ENCODE data around the gene ATP6V0C.
"Not testable (repeated sequence)": the region's sequence is repeated elsewhere in the genome, so short reads cannot be mapped to it uniquely, and the experiment has no call there.

Gene ATP6V0C

DNA sequence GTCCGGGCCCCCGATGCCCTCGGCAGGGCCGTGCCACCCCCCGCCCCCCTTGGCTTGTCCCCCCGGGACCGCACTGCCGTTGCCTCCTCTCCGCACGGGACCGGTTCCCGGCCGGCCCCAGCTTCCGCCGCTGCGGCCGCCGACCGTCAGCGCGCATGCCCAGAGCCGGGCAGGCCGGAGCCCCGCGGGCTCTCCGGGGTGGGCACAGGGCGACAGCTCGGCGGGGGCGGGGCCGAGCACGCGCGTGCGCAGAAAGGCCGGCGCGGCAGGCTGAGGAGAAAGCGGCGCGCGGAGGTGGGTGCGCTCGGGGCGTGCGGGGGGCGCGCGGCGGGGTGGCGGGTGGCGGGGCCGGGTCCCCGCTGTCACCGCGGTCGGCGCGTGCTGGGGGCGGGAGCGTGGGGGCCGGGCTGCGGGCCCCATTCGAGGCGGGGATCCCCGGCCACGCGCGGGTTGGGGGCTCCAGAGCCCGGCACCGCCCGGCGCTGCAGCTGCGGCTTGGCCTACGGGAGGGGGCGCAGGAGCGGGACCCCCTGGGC lies 38.8 kb upstream of the ATP6V0C start, which contains the start of gene TBC1D24:
TSS of gene TBC1D24 (plus strand) at position 251 of the 536 bp plus-strand sequence. CDS start 21,022 bp downstream, outside the sequence.
- peak; percentile 72 to 80 for DNase-seq (ENCODE audit: low read depth in 2 of 2)

DNA sequence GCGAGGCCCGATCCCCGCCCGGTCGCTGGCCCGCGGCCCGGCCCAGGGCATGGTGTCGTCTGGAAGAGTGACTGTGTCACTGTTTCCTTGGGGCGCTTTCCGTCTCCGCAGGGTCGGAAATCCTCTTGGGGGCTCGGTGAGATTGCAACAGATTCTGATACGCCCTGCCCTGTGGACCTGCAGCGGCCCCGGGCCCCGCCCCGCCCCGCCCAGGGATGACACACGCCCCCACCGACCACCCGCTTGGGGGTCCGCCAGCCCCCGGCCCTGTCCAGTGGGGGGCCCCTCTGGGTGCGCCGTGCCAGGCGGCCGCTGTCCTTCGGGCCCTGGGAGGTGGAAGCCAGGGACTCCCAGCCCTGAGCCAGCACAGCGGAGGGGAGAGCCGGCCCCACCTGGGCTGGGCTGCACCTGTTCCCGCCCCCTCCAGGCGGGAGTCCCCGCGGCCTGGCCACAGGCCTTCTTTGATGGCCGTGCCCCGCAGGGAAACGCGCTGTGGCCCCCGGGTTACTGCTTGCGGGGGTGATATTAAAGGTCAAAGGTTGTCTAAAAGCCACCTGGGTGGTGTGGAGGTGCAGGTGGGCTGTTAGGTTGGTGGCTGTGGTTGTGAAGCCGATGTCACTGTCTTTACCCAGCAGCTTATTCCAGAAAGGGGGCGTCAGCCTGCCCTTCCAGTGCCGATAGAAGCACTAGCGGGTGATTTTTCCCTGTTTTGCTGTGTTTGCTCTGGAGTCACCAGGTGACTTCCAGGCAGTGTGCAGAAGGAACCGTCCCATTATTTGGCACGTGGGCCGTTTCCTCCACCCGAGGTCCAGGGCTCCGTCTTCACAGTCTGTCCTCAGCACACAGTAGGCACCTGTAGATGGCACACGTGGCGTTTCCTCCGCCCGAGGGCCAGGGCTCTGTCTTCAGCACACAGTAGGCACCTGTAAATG lies 38.1 kb upstream of the ATP6V0C start:
- no peak for DNase-seq (ENCODE audit: low read depth in 2 of 2)

DNA sequence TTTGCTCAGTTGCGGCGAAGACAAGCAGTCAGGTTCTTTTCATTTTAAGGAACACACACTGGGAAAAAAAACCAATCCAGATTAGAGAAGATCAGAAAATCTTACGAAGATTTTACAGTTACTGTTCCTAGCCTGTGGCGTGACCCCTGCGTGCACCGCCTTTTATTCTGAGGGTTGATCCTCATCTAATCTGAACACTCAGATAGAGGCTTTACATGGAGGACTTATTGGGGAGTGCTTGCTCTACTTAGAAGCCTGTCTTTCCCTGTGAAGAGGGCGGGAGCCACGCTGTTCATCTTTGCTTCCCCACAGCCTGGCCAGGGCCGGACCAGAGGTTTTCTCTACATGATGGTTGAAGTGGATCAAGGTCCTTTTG lies 37.4 kb upstream of the ATP6V0C start:
- DNase-seq (ENCODE audit: low read depth in 2 of 2), result no peak

DNA sequence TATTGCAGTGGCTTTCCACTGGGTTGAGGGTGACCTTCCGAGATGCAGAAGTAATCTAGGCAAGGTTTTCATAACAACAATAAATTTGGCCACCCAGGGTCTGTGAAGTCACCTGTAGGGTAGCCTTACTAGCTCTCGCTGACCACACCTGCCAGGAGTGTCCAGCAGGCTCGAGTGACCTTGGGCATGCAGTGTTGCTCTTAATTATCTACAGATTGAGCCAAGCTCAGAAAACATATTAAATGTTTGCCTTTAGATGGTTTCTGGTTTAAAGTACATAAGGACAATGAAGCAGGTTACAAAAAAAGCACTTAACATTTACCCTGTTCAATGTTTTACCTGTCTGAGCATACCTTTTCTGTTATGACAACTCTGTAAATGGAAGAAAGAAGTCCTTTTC lies 37.0 kb upstream of the ATP6V0C start:
- DNase-seq (ENCODE audit: low read depth in 2 of 2), result no peak

DNA sequence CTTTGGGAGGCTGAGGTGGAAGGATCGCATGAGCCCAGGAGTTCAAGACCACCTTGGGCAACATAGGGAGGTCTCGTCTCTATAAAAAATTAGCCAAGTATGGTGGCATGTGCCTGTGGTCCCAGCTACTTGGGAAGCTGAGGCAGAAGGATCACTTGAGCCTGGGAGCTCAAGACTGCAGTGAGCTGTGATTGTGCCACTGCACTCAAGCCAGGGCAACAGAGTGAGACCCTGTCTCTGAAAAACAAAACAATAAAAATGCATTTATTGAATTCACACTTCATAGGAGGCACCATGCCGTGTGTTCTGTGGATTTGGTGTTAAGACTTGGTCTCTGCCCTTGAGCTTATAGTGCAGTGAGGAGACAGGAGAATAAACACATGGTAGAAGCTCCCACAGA lies 36.4 kb upstream of the ATP6V0C start:
- DNase-seq (ENCODE audit: low read depth in 2 of 2), result no peak

DNA sequence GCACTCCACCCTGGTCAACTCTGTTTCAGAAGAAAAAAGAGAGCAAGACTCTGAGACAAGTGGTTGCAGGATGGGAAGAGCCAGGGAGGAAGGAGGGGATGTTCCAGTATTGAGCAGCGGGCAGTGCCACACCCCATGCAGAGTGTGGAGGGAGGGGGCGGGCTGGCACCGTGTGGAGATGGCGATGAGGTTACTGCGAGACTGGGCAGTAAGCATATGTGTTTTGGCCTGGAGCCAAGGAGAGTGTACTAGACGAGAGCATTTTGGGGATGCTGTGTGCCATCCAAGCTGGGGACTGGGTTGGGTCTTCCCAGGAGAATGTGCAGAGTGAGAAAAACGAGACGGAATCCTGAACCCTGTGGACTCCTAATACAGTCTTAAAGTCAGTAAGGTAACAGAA lies 35.5 kb upstream of the ATP6V0C start:
- no peak for DNase-seq (ENCODE audit: low read depth in 2 of 2)

DNA sequence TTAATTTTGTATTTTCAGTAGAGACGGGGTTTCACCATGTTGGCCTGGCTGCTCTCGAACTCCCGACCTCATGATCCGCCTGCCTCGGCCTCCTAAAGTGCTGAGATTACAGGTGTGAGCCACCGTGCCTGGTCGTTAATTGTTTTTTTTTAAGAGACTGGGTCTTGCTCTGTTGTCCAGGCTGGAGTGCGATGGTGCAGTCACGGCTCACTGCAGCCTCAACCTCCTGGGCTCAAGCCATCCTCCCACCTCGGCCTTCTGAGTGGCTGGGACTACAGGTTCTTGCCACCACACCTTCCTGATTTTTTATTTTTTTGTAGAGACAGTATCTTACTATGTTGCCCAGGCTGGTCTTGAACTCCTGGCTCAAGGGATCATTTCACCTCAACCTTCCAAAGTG lies 33.8 kb upstream of the ATP6V0C start:
- not testable (repeated sequence) for DNase-seq (ENCODE audit: low read depth in 2 of 2)

DNA sequence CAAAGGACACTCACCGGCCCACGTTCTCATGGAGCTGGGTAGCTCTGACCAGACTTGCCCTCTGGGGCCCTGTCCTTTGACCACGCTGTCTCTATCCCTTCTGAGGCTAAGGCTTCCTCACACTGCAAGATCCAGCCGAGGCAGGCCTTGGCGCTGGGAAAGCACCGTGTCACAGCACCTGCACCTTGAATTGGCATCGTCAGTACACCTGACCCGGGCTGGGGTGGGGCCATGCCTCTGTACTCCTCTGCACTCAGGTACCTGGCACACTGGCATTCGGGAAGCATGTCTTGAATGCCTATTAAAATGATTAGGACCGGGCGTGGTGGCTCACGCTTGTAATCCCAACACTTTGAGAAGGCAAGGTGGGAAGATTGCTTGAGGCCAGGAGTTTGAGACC lies 32.8 kb upstream of the ATP6V0C start:
- no peak for DNase-seq (ENCODE audit: low read depth in 2 of 2)

DNA sequence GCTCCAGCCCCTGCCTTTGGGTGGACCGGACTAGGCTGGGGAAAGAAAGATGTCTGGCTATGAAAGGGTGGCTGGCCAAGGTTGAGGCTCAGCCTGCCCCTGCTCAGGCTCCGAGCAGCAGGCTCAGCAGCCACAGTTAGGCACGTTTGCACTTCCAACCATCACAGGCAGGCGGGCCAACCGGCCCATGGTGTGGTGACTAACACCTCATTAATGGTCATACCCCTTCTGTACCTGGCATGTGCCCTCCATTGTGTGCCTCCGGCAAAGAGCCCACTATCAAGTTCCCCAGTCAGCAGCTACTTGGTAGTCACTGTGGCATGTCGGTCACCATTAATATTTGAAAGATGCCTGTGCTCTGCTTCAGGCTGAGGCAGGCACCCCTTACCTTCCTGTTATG lies 32.1 kb upstream of the ATP6V0C start:
- no peak for DNase-seq (ENCODE audit: low read depth in 2 of 2)

DNA sequence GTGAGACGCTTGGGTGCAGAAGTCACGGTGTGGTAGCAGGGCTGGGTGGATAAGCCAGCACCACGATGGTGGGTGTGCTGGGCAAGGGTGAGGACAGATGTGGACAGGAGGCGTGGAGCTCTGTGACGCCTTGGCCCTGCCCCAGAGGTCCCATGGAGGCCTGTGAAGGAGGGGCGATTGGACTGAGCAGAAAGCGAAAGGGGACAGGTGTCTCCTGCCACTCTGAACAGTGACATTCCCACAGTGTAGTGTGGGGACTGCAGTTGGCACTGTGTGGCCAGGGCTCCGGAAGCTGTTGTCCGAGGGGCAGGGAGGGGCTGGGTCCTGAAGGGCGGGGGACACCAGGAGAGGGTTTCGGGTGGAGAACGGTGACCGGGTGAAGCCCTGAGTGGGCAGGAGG lies 31.5 kb upstream of the ATP6V0C start:
- no peak for DNase-seq (ENCODE audit: low read depth in 2 of 2)

DNA sequence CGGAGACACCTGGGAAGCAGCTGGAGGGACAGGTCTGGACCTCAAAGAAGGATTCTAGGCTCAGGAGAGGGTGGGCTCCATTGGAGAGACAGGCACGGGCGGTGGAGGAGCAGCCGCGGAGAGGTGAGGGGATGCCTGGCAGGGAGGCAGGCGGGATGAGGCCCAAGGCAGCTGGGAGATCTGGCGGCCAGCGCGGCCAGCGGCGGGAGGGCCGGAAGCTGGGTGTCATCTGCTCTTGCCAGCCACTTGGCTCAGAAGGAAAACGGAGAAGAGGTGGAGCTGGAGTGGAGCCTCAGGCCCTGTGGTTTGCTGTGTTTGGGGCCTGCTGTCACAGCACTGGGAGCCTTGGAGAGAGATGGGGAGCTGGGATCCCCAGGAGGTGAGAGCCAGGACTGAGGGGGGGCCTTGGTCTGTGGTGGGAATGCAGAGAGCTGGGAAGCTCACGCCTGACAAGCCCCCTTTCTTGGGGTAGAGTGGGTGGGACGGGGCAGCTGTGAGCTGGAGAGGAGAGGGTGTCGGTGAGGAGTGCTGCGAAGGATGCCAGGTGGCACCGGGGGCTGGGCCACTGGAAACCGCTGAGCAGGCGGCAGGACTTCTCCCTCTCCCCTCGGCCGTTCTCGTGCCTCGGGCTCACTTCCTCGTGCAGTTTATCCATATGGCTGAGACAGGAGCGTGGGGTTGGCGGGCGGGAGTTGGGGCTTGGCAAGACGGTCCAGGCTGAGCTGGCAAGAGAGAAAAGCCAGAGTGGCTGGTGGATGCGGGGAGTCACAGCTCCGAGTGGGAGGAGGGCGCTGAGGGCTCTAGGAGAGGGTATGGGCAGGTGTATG lies 30.8 kb upstream of the ATP6V0C start:
- no peak for DNase-seq (ENCODE audit: low read depth in 2 of 2)

DNA sequence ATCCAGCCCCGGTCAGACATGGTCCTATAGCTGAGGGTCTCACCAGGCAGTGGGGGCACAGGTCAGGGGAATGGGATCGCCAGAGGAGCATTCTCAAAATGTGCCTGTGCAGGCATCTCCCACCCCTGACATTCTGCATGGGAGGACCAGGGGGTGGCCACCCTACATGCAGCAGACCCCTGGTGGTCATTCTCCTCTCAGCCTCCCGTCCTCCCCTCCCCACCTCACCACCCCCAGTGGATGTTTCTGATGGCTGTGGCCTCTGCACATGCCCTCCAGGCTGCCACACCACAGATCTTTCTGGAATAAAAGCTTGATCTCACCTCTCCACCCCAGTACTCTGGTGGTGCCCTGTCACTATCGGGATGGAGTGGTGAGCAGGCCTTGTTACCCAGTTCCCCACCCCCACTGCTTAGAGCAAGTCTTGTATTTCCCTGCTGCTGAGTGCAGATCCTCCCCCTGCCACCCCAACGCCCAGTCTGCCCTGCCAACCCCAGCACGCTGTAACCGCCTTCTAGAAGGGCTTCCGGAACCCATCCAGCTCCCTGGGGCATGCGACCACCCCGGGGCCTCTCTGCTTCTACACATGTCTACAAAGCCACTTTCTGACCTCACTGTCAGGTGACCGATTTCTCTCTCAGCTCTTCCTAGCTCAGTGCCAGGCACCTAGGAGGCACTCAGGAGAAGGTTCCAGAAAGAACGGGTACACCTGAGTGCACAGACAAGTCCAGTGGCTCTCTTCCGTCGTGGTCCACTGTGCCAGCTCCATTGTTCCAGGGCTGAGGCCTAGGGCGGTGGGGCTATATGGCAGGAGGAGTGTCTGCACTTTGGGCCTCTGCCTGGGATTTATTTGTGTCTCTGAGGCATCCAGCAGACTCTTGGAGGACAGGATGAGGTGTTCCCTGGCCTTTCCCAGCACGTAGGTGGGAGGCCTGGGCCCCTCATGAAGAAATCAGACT lies 29.5 kb upstream of the ATP6V0C start:
- DNase-seq (ENCODE audit: low read depth in 2 of 2), result no peak

DNA sequence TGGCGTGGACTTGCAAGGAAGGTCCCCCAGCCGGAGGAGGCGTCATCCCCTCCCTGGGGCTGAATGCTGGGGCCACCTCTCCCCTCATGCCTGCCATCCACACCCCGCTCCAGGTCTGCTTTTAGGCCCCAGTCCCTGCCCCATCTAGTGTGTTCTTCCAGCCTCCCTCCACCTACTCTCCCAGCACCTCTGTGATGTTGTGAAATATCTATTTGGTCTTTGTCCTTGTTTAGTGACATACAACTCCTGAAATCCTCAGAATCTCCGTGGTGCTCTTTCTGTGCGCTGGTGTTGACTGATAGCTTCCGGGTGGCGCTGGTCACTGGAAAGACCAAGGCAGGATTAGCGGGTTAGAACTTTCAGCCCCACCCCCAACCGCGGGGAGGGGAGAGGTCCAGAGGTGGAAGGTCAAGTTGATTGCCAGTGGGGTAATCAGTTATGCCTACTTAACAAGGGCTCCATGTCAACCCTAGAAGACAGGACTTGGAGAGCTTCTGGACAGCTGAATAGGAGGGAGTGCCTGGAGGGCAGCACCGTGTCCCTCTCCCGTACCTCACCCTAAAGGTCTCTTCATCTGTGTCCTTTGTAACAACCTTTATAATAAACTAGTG lies 28.7 kb upstream of the ATP6V0C start:
- no peak for DNase-seq (ENCODE audit: low read depth in 2 of 2)

DNA sequence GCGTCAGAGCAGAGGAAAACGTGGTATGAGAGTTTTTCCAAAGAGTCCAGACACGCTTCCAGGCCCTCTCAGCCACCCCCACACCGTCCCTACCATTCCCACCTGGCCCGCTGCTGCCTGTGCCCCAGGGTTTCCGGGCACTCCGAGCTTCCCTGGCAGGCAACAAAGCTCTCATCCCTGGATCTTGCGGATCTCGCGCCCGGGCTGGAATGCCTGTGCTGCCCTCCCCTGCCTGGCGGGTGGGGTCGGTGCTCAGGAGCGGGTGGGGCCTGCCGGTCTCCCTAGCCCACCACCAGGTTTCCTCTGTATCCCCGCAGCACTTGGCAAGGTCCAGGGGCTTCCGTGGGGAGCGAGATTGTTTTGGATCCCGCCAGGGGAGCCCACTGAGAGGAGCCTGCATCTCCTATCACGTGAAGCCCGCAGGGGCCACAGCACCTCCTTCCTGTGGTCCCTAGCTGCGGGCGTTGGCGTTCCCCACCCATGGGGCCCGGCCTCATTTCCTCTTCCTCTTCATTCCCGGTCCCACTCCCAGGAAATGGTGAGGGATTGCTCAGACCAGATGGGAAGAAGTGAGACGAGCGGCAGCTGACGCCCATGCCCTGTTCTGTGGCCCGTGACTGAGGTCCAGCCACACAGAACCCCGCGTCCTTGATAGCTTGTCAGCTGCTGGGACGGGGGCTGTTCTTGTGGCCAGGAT lies 27.8 kb upstream of the ATP6V0C start:
- no peak for DNase-seq (ENCODE audit: low read depth in 2 of 2)

DNA sequence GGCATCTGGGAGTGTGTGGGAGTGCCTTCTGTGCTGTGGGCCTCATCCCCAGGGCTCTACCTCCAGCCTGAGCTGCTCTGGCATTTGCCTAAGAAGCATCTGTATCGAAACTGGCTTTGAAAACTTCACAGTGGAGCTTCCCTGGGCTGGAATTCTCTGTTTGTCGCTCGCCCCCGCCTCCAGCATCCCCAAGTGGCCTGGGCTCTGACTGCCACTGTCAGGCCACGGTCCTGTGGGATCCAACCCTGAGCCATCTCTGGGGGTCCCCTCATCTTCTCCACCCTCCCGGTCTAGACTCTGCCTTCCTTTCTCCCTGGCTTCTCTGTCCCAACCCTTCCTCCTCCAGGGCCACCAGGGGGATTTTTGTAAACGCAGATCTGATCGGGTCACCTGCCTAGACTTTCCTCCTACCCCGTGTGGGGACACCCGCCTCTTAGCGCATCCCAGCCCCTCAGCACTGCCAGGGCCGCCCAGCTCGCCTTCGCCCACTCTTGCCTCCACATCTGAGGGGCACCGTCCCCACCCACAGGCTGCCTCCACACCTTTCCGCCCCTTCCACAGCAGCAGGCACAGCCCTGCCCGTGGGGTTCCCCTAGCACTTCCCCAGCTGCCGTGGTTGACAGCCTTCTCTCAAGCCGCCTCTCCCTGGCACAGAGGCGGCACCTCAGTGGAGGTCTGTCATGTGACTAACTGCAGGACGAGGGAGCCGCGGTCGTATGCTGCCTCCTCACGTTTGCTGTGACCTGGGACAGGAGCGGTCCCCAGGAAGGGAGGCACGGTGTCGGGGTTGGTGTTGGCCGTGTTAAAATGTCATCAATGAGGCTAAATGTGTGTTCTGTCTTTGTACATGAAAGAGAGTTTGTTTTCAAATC lies 26.9 kb upstream of the ATP6V0C start:
- DNase-seq (ENCODE audit: low read depth in 2 of 2), result peak; percentile 43 to 53

DNA sequence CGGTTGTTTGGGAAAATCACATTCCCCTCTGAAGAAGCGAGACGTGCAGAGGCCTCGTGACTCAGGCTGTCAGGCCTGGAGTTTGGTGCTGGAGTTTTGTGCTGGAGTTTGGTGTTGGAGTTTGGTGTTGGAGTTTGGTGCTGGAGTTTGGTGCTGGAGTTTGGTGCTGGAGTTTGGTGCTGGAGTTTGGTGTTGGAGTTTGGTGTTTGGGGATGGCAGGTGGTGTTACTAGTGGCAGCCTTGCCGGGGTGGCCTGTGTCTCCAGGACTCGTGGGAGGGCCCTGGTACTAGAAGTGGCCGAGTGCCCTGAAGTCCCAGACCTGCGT lies 26.3 kb upstream of the ATP6V0C start:
- DNase-seq (ENCODE audit: low read depth in 2 of 2), result no peak

DNA sequence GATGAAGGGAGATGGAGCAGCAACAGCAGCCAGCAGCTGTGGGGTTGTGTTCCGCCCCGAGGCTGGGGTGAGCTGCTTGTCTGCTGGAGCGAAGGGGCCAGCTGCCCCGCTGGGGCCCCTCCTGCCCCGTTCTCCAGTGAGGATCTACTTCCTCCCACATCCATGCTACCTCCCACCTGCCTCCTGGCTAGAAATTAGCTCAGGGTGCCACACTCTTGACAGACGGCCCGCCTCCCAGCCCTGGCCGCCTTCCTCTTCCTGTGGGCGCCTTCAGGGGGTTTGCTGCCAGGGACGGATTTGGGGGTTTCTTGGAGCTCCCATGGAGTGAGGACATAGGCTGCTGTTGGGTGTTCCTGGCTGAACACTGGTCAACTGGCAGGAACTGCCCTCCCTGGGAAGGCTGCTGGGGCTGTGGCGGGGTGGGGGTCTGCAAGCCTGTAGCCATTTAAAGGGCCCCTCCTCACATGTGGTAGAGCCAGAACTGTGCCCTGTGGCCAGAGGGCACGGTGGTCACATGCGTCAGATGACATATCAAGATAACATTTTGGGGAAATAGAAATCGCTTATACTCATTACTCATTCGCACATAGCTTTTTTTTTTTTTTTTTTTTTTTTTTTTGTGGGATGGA lies 25.7 kb upstream of the ATP6V0C start:
- DNase-seq (ENCODE audit: low read depth in 2 of 2), result no peak

DNA sequence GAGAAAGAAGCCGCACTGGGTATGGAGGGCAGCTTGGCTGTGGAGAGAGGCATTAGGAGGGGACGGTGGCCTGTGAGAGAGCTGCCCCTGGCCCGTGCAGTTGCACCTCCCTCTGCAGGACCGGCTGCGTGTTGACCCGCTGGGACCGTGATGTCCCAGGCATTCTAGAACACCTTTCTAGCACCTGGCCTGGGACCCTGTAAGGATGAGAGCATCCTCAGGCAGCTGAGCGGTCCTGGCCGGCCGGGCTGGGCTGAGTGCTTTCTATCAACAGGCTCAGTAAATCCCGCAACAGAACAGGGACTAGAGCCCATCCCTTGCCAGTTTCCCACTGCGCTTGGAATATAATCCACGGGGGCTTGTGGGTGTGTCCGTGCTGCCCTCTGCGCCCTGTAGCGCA lies 24.2 kb upstream of the ATP6V0C start:
- DNase-seq (ENCODE audit: low read depth in 2 of 2), result no peak

Measured in activated CD4-positive, alpha-beta T cell treated with anti-CD3 and anti-CD28 coated beads for 24 hours (primary cell).